Endothelial cell of umbilical vein (primary cell): ENCODE measurements around the gene TMEM269. TPM values are rescaled to one million over a fixed set of nuclear protein-coding genes. Genes with fewer than 3 reads are reported as not detected.

ENCODE experiments used
- BruUV-seq: library from RNA; stranded (reverse); fragments of 400-500 nt; replicated peaks from 2 replicates; lab custom pipeline; 2021; lab: Mats Ljungman, UMichigan
- CTCF ChIA-PET: fragments of 300-600, 350-600 bp; sonication (Branson Sonifier 250); formaldehyde crosslinking; loops from one replicate; lab custom pipeline; 2021; ENCODE audit warnings: antibody characterized with exemption, inconsistent platforms; lab: Charles Lee
- POLR2A ChIA-PET: fragments of 300-600, 350-600 bp; sonication (Branson Sonifier 250); formaldehyde crosslinking; loops from one replicate; lab custom pipeline; 2021; ENCODE audit warnings: antibody characterized with exemption, inconsistent platforms; lab: Charles Lee
- DNase-seq: peaks from one replicate; pipeline ENCODE4 v3.0.0-alpha.2; 2011; ENCODE audit warnings: low read depth, low spot score
- FAIRE-seq: peaks from 2 replicates; lab custom pipeline; 2011; peaks lifted over from hg19 to GRCh38; lab: Jason Lieb, UNC
- H2AFZ ChIP-seq: 2 replicates; pipeline ENCODE4 v1.6.0; 2012; ENCODE audit warnings: low read depth, low read length, control low read depth, inconsistent platforms
- H3K27ac ChIP-seq: 2 replicates; pipeline ENCODE4 v1.5.1; 2011; ENCODE audit warnings: low read depth, mild to moderate bottlenecking, control low read depth, low read length, moderate library complexity; ENCODE audit not compliant: insufficient read depth
- H3K27me3 ChIP-seq, 2 experiments: 2 replicates each; pipeline versions ENCODE4 v1.6.0 to v1.6.1; 2011; ENCODE audit warnings: low read length in 2 of 2, mixed read lengths in 1 of 2; ENCODE audit not compliant: control insufficient read depth in 2 of 2, insufficient read depth in 2 of 2
- H3K36me3 ChIP-seq, 2 experiments: 2 replicates in 1 of 2; 3 replicates in 1 of 2; pipeline ENCODE4 v1.5.1; 2011; ENCODE audit warnings: low read length in 2 of 2, mild to moderate bottlenecking in 1 of 2, moderate library complexity in 1 of 2; ENCODE audit not compliant: control insufficient read depth in 2 of 2, insufficient read depth in 2 of 2; ENCODE audit errors: extremely low read depth in 1 of 2
- H3K4me1 ChIP-seq: 3 replicates; pipeline ENCODE4 v1.5.1; 2011; ENCODE audit warnings: mild to moderate bottlenecking, low read length; ENCODE audit not compliant: control insufficient read depth, insufficient read depth; ENCODE audit errors: extremely low read depth
- H3K4me2 ChIP-seq: 2 replicates; pipeline ENCODE4 v1.6.1; 2011; ENCODE audit warnings: low read length, control low read depth, mixed read lengths; ENCODE audit not compliant: insufficient read depth
- H3K4me3 ChIP-seq, 3 experiments: fragments of 200-600 bp in 1 of 3; sonication (generic), shearing (Covaris generic) in 1 of 3; replicated peaks in 1 of 3; 2 replicates each; pipeline ENCODE4 v1.5.1; 2011 to 2016; ENCODE audit warnings: control low read depth in 3 of 3, low read length in 3 of 3, mild to moderate bottlenecking in 2 of 3, inconsistent platforms in 1 of 3, low read depth in 1 of 3, moderate library complexity in 1 of 3; ENCODE audit not compliant: insufficient read depth in 1 of 3
- H3K79me2 ChIP-seq: 2 replicates; pipeline ENCODE4 v1.6.0; 2012; ENCODE audit warnings: low read length, inconsistent platforms; ENCODE audit not compliant: control insufficient read depth, insufficient read depth
- H3K9ac ChIP-seq: replicated peaks from 2 replicates; pipeline ENCODE3; 2011; ENCODE audit warnings: low read length, control low read depth; ENCODE audit not compliant: insufficient read depth; ENCODE audit errors: extremely low read depth
- H3K9me1 ChIP-seq: replicated peaks from 3 replicates; pipeline ENCODE4 v1.6.0; 2011; ENCODE audit warnings: mild to moderate bottlenecking, low read length; ENCODE audit not compliant: control insufficient read depth, insufficient read depth; ENCODE audit errors: extremely low read depth
- H3K9me3 ChIP-seq: replicated peaks from 2 replicates; pipeline ENCODE4 v1.5.1; 2012; ENCODE audit warnings: low read length, inconsistent platforms; ENCODE audit not compliant: control insufficient read depth, insufficient read depth
- H4K20me1 ChIP-seq: replicated peaks from 2 replicates; pipeline ENCODE3; 2011; ENCODE audit warnings: mild to moderate bottlenecking, low read length; ENCODE audit not compliant: control insufficient read depth, insufficient read depth; ENCODE audit errors: extremely low read depth
- CTCF ChIP-seq, 2 donors: IDR thresholded peaks; 1 replicate in 1 of 2; 2 replicates in 1 of 2; pipeline ENCODE4 v1.5.1; 2011; ENCODE audit warnings: low read length in 2 of 2, mild to moderate bottlenecking in 2 of 2, moderate library complexity in 2 of 2, control low read depth in 1 of 2, inconsistent platforms in 1 of 2, low read depth in 1 of 2; ENCODE audit not compliant: insufficient read depth in 1 of 2; ENCODE audit errors: extremely low read depth in 1 of 2
- EZH2 ChIP-seq: IDR thresholded peaks from 2 replicates; pipeline ENCODE4 v1.6.1; 2012; ENCODE audit warnings: borderline replicate concordance, low read depth, mild to moderate bottlenecking, moderate library complexity, low read length, inconsistent platforms; ENCODE audit not compliant: severe bottlenecking
- FOS ChIP-seq: IDR thresholded peaks from 2 replicates; pipeline ENCODE4 v1.6.1; 2011; ENCODE audit warnings: mild to moderate bottlenecking, low read length, moderate library complexity, borderline replicate concordance; ENCODE audit not compliant: insufficient read depth
- GATA2 ChIP-seq: IDR thresholded peaks from 2 replicates; pipeline ENCODE4 v1.7.0; 2011; ENCODE audit warnings: low read depth, mild to moderate bottlenecking, moderate library complexity, mixed read lengths, low read length; ENCODE audit not compliant: insufficient read length, insufficient read depth
- JUN ChIP-seq: IDR thresholded peaks from 2 replicates; pipeline ENCODE4 v1.6.1; 2011; ENCODE audit warnings: borderline replicate concordance, low read depth; ENCODE audit not compliant: insufficient read length, insufficient read depth
- MAX ChIP-seq: IDR thresholded peaks from 2 replicates; pipeline ENCODE4 v1.6.1; 2011; ENCODE audit not compliant: insufficient read depth, insufficient read length
- MYC ChIP-seq: IDR thresholded peaks from one replicate; pipeline ENCODE4 v1.6.1; 2011; ENCODE audit warnings: mild to moderate bottlenecking, low read depth, low read length
- POLR2A ChIP-seq: IDR thresholded peaks from 2 replicates; pipeline ENCODE4 v1.6.1; 2012; ENCODE audit warnings: low read depth, mild to moderate bottlenecking, control low read depth, low read length
- POLR2AphosphoS5 ChIP-seq: IDR thresholded peaks from 2 replicates; pipeline ENCODE4 v1.6.1; 2012; ENCODE audit warnings: low read depth, mild to moderate bottlenecking, control low read depth, low read length, moderate library complexity; ENCODE audit not compliant: insufficient read depth
- dilution Hi-C: fragments of 300-500 bp; cut with MboI; formaldehyde crosslinking; loops from one replicate; pipeline ENCODE4 v1.15.0; 2019; ENCODE audit warnings: low sequenced_read_pairs; ENCODE audit not compliant: extremely low pct_ligation_motif_present
- intact Hi-C: fragments of 100-400 bp; cut with micrococcal nuclease; formaldehyde crosslinking; loops from one replicate; pipeline ENCODE4 v1.10.0; 2022
- polyA plus RNA-seq, 4 experiments: library from polyadenylated mRNA; depleted of rRNA in 3 of 4; stranded (reverse) in 3 of 4; unstranded in 1 of 4; fragments of >200 nt; gene quantifications; 2 replicates each; pipeline versions ENCODE4 v1.2.1 to v1.2.3, GENCODE V29; 2011 to 2012; ENCODE audit warnings: missing spikeins in 1 of 4
- total RNA-seq: library from RNA; stranded (reverse); gene quantifications from 2 replicates; pipeline ENCODE4 v1.2.3, GENCODE V29; 2021

TMEM269 gene
- total and polyA plus RNA-seq, 2 donors (not counting 3 experiments of a cell fraction or from before 2014, with no cell fraction given): 0.03 TPM; not detected in 1

GRCh38 chr1:42745851-42746250 is 38.9 kb upstream of the TMEM269 start:
- H3K36me3 ChIP-seq: peaks cover 3 to 36% of the 10 kb centered on the region in 2 experiments
- CTCF ChIA-PET: interaction anchor here (1.6 to 6.1 kb wide), 3 partner anchors 8 to 168 kb away, joined by 4 to 79 read pairs (median 7); no protein-coding TSS in a partner anchor
- dilution Hi-C loops: no loop called here
- H3K9ac ChIP-seq: no peak overlapping the region
- DNase-seq: no peak
- POLR2A ChIA-PET: no interaction called here
- H3K27me3 ChIP-seq: no peaks in the 10 kb centered on the region
- BruUV-seq: no TSS peak
- no peak overlapping the region for H3K4me2 ChIP-seq
- no peaks in the 10 kb centered on the region for H3K4me1 ChIP-seq
- FAIRE-seq: no peak
- H3K9me1 ChIP-seq: no peaks in the 10 kb centered on the region
- no peak for TF ChIP-seq FOS
- no peak for TF ChIP-seq CTCF (IDR thresholded peaks at IDR 0.05; ENCODE audit: extremely low read depth in 1 of 2, insufficient read depth in 1 of 2, low read depth in 1 of 2, low read length in 2 of 2)
- no peak for TF ChIP-seq GATA2
- no peak for TF ChIP-seq EZH2
- TF ChIP-seq JUN: no peak
- no peak for TF ChIP-seq POLR2AphosphoS5
- TF ChIP-seq MYC: no peak
- TF ChIP-seq MAX: no peak
- no peak for TF ChIP-seq POLR2A
- intact Hi-C loops: loop anchor here (2.0 kb wide), 1 partner anchor 401 kb away; no protein-coding TSS in a partner anchor
- no peak overlapping the region for H3K27ac ChIP-seq
- no peak overlapping the region for H2AFZ ChIP-seq
- no peak overlapping the region for H3K4me3 ChIP-seq
- no peaks in the 10 kb centered on the region for H4K20me1 ChIP-seq
- H3K79me2 ChIP-seq: no peaks in the 10 kb centered on the region
- no peaks in the 10 kb centered on the region for H3K9me3 ChIP-seq
